Left lung (tissue), 10 donors: ENCODE measurements around the gene PLSCR3. TPM values are rescaled to one million over a fixed set of nuclear protein-coding genes. Genes with fewer than 3 reads are reported as not detected.

Source experiments
- ATAC-seq: fragments of 200-7000 bp; cut with Tn5 transposase; one replicate; pipeline ENCODE4 v1.9.1; 2020; ENCODE audit warnings: moderate library complexity
- DNase-seq, 4 donors: peaks; one replicate each; pipeline ENCODE4 v3.0.0-alpha.2; 2013 to 2020
- H3K27ac ChIP-seq, 2 donors: fragments of 200-600 bp; sonication (generic) in 1 of 2; one replicate each; pipeline versions ENCODE4 v1.5.0 to v1.8.0; 2020 to 2021
- H3K27me3 ChIP-seq, 2 donors: fragments of 200-600 bp; sonication (generic) in 1 of 2; one replicate each; pipeline versions ENCODE4 v1.5.0 to v1.8.0; 2020 to 2021
- H3K36me3 ChIP-seq, 2 donors: fragments of 200-600 bp; sonication (generic) in 1 of 2; one replicate each; pipeline versions ENCODE4 v1.5.0 to v1.8.0; 2020 to 2021
- H3K4me1 ChIP-seq, 2 donors: fragments of 200-600 bp; one replicate each; pipeline ENCODE4 v1.8.0; 2021
- H3K4me3 ChIP-seq, 2 donors: fragments of 200-600 bp; sonication (generic) in 1 of 2; one replicate each; pipeline versions ENCODE4 v1.5.0 to v1.8.0; 2020 to 2021; ENCODE audit warnings: mild to moderate bottlenecking in 1 of 2
- H3K9me3 ChIP-seq, 2 donors: fragments of 200-600 bp; sonication (generic) in 1 of 2; one replicate each; pipeline versions ENCODE4 v1.5.0 to v1.8.0; 2020 to 2021
- intact Hi-C, 2 donors: fragments of 100-400 bp; cut with DNase I; formaldehyde crosslinking; loops; one replicate each; pipeline versions ENCODE4 v1.11.2 to v1.14.2; 2022
- polyA plus RNA-seq, 6 donors: library from polyadenylated mRNA; unstranded; fragments of 120-200 nt; gene quantifications; one replicate each; pipeline ENCODE4 v1.2.1, GENCODE V29; 2013; ENCODE audit not compliant: insufficient read length in 6 of 6
- total RNA-seq, 2 donors: library from RNA; stranded (reverse); fragmentation: NEBNext Ultra II Directional; extraction: Animal tissue kit (Norgen Biotek cat#: 25700); gene quantifications; one replicate each; pipeline ENCODE4 v1.2.1, GENCODE V29; 2021
- TF ChIP-seq, protein P1 (sequence below), 2 donors: fragments of 200-600 bp; sonication (generic) in 1 of 2; IDR thresholded peaks; one replicate each; pipeline versions ENCODE4 v1.5.0 to v1.8.0; 2021; ENCODE audit warnings: antibody characterized with exemption in 2 of 2
- donor health status: DM: no; HTN: yes; CAD: no.
- donor health status: DM: no; HTN: no; CAD: no.

PLSCR3 gene
- total and polyA plus RNA-seq, 8 donors = 42.0 to 62.5 (median 52.9) TPM

DNA sequence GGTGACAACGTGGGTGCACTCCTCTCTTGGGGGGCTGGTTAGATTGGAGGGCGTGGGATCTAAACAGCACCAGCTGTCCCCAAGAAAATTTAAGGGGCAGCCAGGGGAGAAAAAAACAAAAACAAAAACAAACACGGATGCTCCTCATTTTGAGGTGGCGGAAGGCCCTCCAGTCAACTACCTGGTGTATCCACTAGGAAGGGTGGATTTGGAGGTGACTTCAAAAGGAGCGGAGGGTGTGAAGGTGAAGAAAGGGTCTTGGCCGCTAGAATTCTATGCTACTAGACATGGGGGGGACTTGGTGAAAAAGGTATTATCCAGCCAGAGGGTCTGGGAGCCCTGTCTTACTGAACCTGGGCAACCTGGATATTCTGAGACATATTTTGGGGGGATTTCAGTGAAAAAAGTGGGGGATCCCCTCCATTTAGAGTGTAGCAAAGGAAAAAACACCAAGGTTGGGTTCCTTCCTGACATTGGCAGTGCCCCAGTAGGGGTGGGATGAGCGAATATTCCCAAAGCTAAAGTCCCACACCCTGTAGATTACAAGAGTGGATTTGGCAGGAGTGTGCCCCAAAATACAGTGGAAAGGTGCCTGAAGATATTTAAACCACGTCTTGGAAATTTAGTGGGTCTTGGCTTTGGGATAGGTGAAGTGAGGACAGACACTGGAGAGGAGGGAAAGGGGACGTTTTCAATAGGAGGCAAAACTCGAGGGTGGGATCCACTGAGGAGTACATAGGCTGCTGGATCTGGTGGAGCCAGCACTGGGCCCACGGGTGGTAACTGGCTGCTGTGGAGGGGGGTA lies 44.5 kb upstream of the PLSCR3 start:
- TF ChIP-seq, protein P1, sequence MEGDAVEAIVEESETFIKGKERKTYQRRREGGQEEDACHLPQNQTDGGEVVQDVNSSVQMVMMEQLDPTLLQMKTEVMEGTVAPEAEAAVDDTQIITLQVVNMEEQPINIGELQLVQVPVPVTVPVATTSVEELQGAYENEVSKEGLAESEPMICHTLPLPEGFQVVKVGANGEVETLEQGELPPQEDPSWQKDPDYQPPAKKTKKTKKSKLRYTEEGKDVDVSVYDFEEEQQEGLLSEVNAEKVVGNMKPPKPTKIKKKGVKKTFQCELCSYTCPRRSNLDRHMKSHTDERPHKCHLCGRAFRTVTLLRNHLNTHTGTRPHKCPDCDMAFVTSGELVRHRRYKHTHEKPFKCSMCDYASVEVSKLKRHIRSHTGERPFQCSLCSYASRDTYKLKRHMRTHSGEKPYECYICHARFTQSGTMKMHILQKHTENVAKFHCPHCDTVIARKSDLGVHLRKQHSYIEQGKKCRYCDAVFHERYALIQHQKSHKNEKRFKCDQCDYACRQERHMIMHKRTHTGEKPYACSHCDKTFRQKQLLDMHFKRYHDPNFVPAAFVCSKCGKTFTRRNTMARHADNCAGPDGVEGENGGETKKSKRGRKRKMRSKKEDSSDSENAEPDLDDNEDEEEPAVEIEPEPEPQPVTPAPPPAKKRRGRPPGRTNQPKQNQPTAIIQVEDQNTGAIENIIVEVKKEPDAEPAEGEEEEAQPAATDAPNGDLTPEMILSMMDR (IDR thresholded peaks at IDR 0.05) = no peak
- peaks cover 28 to 59% of the 10 kb centered on the region in 2 donors for H3K4me1 ChIP-seq
- no peaks in the 10 kb centered on the region for H3K9me3 ChIP-seq
- intact Hi-C loops = loop anchor here in 1 of 2 donors (10.0 kb wide), 1 partner anchor 84 kb away; the partner anchor contains the start of genes KCTD11 and TMEM95
- no peaks in the 10 kb centered on the region for H3K36me3 ChIP-seq
- DNase-seq (no peak), ATAC-seq (no peak)
- H3K27me3 ChIP-seq = peaks cover 17 to 49% of the 10 kb centered on the region in 2 donors
- no peak overlapping the region for H3K27ac ChIP-seq
- peak overlapping the region; percentile 16 to 72 for H3K4me3 ChIP-seq

DNA sequence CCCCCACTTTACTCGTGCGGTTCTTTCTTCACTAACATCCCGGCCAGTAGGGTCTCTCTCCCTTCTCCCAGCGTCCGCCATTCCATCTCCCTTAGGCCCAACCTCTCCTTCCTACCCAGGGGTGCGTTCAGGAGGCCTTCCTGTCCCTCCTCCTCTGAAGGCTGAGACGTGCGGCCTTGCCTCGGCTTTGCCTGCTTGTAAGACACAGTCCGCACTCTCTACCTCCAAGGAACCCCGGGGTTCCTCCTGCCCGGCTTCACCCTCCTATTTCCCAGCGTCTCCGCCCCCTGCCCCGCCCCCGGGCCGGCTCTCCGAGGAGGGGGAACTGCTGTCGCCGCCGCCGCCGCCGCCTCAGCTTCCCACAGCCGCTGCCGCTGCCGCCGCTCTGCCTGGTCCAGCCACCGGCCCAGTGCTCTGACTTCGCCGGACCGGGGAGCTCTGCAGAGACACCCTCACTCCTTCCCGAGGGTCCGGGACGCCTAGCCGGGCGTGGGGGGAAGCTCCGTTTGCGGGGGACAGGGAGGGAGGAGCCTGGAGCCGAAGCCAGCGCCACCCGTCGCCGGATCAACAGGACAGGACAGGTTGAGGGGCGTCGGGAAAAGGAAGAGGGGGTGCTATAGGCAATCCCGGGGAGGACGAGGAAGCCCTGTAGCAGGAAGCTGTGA lies 43.8 kb upstream of the PLSCR3 start:
- Histone ChIP-seq H3K27me3 (peaks cover 17 to 49% of the 10 kb centered on the region in 2 donors), H3K9me3 (no peaks in the 10 kb centered on the region), H3K4me1 (peaks cover 28 to 59% of the 10 kb centered on the region in 2 donors), H3K4me3 (peak overlapping the region; percentile 16 to 72), H3K36me3 (no peaks in the 10 kb centered on the region), H3K27ac (no peak overlapping the region)
- peak in 3 of 4 donors; percentile 26 to 99 (median 81) for DNase-seq
- peak; percentile 2 for ATAC-seq
- TF ChIP-seq, protein P1 (IDR thresholded peaks at IDR 0.05) = no peak
- intact Hi-C loops = loop anchor here in 1 of 2 donors (10.0 kb wide), 1 partner anchor 83 kb away; the partner anchor contains the start of genes KCTD11 and TMEM95

DNA sequence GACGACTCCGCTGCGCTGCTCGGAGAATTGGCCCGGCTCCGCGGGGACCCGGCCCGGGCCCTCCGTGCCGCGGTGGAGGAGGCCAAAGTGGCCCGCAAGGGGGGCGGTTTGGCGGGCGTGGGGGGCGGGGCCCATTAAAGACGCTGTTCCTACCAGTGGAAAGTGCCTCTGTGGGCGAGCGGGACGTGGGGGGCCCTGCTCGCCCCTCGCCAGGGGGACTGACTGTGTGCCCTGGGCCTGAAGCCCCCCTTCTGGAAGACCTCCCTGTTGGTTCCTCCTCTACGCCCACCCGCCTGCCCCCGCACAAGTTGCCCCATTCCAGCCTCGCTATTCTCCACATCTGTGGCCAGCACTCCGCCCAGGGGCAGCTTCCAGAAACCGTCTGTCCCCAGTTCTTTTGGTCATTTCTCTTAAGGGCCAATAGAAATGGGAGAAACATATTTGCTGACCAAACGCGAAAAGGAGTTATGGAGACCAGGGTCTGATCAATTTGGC lies 43.1 kb upstream of the PLSCR3 start:
- H3K27ac ChIP-seq = peak overlapping the region in 1 of 2 donors; percentile 61

DNA sequence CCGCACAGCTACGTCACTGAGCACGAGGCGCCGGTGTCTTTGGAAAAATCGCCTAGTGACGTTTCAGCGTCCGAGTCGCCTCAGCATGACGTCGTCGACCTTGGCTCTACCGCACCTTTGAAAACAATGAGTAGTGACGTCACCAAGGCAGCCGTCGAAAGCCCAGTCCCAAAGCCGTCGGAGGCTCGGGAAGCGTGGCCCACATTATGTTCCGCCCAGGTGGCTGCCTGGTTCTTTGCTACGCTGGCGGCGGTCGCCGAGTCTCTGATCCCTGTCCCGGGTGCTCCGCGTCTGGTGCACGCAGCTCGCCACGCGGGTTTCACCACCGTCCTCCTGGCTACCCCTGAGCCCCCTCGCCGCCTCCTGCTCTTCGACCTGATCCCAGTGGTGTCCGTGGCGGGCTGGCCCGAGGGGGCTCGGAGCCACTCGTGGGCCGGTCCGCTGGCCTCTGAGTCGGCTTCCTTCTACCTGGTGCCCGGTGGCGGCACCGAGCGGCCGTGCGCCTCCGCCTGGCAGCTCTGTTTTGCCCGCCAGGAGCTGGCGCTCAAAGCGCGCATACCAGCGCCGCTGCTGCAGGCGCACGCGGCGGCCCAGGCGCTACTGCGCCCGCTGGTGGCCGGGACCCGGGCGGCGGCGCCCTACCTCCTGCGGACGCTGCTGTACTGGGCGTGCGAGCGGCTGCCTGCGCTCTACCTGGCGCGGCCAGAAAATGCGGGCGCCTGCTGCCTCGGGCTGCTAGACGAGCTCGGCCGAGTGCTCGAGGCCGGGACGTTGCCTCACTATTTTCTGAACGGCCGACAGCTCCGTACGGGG lies 42.4 kb upstream of the PLSCR3 start:
- Histone ChIP-seq H3K27ac (peak overlapping the region; percentile 61 to 89), H3K9me3 (no peaks in the 10 kb centered on the region), H3K36me3 (no peaks in the 10 kb centered on the region), H3K4me1 (peaks cover 28 to 59% of the 10 kb centered on the region in 2 donors), H3K27me3 (peaks cover 17 to 38% of the 10 kb centered on the region in 2 donors), H3K4me3 (peak overlapping the region; percentile 35 to 72)
- ATAC-seq (peak; percentile 83), DNase-seq (peak; percentile 67 to 98 (median 86))
- TF ChIP-seq, protein P1 (IDR thresholded peaks at IDR 0.05) = peak; percentile 80 to 81
- intact Hi-C loops = loop anchor here in 1 of 2 donors (10.0 kb wide), 1 partner anchor 82 kb away; the partner anchor contains the start of genes KCTD11 and TMEM95

More for the DNA sequence above, 43.1 kb upstream of the PLSCR3 start:
- ATAC-seq (no peak), DNase-seq (no peak)
- peaks cover 17 to 45% of the 10 kb centered on the region in 2 donors for H3K27me3 ChIP-seq
- H3K4me3 ChIP-seq = peak overlapping the region; percentile 35 to 72
- H3K36me3 ChIP-seq = no peaks in the 10 kb centered on the region
- no peaks in the 10 kb centered on the region for H3K9me3 ChIP-seq
- TF ChIP-seq, protein P1 (IDR thresholded peaks at IDR 0.05) = no peak
- intact Hi-C loops = loop anchor here in 1 of 2 donors (10.0 kb wide), 1 partner anchor 83 kb away; the partner anchor contains the start of genes KCTD11 and TMEM95
- H3K4me1 ChIP-seq = peaks cover 28 to 59% of the 10 kb centered on the region in 2 donors
